ENCODE results near the gene TSC2. TPM values are rescaled to one million over a fixed set of nuclear protein-coding genes. Genes with fewer than 3 reads are reported as not detected.
"Not testable (repeated sequence)": the region's sequence is repeated elsewhere in the genome, so short reads cannot be mapped to it uniquely, and the experiment has no call there.

The TSC2 gene
- total RNA-seq, 1 donor from 2014 or later: 49.5 TPM

DNA sequence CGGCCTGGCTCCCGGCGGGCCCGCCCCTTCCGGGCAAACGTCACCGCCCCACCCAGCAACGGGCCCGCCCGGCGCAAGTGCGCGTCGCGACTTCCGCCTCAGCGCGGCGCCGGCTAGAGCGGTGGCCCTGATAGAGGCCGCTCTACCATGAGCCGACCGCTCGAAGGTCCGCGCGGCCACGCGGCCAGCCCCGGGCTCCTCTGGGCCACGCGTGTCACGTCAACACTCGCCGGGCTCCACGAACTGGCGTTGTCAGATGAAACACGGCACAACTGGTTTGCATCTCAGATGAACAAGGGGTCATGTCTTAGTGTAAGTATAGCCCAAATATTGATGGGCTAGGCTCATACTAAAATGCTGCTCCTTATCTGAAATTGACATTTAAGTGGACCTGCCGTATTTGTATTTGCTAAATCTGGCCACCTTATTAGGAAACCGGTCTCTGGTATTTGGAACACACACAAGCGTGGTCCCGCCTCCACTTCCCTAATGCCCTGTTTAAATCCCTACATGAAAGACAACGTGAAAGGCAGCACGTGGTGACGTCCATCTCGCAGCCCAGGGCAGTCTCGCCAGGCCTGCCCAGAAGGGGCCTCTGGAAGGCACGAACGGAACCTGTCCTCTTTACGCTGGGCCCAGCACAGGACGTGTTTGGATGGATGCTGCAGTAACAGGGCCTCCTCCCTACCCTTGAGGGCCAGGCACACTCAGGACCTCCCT lies 37.8 kb upstream of the TSC2 start, which contains the start of gene ZNF598:
Gene ZNF598, minus strand, starts transcription at position 31 of the 720 bp plus-strand sequence.
- peak; percentile 77 for ATAC-seq

DNA sequence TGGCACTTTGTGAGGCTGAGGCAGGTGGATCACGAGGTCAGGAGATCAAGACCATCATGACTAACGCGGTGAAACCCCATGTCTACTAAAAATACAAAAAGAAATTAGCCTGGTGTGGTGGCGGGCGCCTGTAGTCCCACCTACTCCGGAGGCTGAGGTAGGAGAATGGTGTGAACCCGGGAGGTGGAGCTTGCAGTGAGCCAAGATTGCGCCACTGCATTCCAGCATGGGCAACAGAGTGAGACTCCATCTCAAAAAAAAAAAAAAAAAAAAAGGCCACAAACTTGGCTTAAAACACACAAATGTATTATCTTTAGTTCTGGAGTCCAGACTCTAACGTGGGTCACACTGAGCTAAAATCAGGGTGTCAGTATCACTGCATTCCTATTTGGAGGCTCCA lies 36.1 kb upstream of the TSC2 start:
- ATAC-seq: not testable (repeated sequence)

DNA sequence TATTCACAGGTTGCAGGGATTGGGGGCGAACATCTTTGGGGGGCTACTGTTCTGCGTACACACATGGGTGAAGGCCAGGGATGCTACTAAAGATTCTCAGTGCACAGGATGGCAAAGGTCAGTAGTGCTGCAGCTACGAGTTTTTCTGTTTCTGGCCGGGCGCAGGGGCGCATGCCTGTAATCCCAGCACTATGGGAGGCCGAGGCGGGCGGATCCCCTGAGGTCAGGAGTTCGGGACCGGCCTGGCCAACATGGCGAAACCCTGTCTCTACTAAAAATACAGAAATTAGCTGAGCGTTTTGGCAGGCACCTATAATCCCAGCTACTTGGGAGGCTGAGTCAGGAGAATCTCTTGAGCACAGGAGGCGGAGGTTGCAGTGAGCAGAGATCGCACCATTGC lies 34.3 kb upstream of the TSC2 start:
- no peak for ATAC-seq

DNA sequence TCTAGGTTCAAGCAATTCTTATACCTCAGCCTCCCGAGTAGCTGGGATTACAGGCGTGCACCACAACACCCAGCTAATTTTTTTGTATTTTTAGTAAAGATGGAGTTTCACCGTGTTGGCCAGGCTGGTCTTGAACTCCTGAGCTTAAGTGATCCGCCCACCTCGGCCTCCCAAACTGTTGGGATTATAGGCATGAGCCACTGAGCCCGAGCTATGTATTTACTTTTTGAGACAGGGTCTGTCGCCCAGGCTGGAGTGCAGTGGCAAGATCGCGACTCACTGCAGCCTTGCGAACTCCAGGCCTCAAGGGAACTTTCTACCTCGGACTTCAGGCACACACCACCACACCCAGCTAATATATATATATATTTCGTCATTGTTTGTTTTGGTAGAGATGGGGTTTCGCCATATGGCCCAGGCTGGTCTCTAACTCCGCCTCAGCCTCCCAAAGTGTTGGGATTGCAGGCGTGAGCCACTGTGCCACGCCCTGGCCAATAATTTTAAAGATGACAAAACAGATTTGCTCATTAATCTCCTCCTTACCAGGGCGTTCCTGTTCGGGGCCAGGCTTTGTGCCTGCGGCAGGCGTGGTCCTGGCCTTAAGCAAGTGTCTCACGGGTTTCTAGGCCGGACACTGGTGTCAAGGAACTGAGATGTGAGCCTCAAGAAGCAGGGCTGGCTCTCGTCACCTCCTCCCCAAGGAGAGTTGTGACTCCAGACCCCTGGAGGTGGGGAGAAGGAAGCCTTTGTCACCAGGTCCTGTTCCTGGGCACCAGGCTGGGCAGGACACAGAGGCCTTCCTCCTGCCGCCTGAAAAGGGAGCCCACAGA lies 32.5 kb upstream of the TSC2 start:
- peak; percentile 90 for ATAC-seq

DNA sequence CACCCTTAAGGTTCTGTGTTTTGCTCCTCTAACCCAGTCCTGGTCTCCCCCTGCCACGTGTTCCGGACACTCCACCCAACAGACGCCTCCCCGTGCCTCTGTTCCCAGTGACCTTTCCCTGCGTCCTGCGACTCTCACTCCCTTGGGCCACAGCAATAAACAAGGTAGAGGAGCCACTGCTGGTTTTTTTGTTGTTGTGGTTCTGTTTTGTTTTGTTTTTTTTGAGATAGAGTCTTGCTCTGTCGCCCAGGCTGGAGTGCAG lies 31.9 kb upstream of the TSC2 start:
- no peak for ATAC-seq

DNA sequence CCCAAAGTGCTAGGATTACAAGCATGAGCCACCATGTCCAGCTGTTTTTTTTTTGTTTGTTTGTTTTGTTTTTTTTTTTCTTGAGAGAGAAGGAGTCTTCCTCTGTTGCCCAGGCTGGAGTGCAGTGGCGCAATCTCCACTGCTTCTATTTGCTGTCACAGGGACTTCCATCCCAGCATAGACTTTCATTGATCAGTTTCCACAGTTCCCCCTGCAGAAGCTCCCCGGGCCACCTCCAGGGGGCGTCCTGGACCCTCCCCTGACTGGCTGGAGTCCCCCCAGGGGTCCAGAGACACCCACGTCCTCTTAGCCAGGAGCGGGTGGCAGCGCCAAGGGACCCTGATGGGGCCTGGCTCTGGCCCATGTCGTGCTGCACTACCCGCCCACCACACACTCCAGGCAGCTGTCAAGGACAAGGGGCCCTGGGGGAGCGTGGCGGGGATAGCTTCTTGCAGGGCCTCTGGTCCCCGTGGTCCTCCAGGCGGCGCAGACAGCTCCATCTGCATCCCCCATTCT lies 31.3 kb upstream of the TSC2 start:
- no peak for ATAC-seq

DNA sequence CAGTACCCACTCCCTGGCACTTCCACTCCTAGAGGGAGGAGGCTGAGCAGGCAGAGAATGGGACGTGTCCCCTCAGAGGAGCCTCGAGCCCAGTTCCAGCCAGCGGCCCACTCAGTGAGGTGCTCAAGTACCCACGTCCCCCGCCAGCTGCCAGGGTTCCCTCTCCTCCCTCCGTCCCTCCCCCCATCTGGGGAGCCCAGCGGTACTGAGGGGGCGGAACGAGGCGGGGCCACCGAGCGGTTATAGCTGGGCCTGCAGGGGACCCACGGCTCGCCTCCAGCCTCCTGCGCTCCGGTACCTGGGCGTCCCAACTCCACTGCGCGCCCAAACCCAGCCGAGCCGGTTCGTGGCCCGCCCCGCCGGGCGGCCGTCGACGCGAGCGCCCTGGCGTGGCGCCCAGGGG lies 28.3 kb upstream of the TSC2 start, which contains the start of gene NPW:
Gene NPW, plus strand, starts transcription at position 268 of the 403 bp plus-strand sequence.
- ATAC-seq: no peak

DNA sequence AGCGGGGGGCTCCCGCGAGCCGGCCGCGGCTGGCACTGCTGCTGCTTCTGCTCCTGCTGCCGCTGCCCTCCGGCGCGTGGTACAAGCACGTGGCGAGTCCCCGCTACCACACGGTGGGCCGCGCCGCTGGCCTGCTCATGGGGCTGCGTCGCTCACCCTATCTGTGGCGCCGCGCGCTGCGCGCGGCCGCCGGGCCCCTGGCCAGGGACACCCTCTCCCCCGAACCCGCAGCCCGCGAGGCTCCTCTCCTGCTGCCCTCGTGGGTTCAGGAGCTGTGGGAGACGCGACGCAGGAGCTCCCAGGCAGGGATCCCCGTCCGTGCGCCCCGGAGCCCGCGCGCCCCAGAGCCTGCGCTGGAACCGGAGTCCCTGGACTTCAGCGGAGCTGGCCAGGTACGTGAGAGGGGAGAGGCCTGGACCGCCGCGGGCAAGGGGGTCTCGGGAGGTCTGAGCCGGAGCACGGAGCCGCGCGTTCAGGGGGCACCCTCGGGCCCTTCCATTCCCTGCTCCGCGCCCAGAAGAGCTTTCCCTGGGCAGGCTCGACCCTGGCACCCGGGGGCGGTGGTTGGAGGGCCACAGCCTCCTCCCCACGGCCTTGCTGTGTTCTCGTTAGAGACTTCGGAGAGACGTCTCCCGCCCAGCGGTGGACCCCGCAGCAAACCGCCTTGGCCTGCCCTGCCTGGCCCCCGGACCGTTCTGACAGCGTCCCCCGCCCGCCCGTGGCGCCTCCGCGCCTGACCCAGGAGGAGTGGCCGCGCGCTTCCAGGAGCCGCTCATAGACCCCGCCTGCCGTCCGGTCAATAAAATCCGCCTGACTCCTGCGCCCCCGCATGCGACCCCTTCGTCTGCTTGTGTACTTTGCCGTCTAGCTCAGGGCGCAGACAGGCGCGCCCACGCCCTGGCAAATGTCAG lies 27.6 kb upstream of the TSC2 start:
- no peak for ATAC-seq

DNA sequence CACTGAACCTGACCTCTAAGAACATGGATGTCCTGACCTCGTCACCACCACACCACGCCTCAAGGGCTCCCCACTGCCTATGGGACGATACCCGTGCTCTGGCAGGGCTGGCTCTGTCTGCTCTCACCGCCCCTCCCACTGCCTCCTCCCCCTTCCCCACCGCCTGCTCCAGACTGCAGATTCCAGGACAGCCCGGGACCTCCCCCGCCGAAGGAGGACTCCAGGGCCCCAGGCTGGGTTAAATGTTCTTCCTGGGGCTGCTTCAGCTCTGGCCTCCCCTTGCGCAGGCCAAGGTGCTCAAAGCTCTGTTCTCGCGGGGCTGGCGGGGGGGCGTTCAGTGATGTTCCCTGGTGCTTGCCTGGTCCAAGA lies 25.1 kb upstream of the TSC2 start:
- peak; percentile 37 for ATAC-seq

DNA sequence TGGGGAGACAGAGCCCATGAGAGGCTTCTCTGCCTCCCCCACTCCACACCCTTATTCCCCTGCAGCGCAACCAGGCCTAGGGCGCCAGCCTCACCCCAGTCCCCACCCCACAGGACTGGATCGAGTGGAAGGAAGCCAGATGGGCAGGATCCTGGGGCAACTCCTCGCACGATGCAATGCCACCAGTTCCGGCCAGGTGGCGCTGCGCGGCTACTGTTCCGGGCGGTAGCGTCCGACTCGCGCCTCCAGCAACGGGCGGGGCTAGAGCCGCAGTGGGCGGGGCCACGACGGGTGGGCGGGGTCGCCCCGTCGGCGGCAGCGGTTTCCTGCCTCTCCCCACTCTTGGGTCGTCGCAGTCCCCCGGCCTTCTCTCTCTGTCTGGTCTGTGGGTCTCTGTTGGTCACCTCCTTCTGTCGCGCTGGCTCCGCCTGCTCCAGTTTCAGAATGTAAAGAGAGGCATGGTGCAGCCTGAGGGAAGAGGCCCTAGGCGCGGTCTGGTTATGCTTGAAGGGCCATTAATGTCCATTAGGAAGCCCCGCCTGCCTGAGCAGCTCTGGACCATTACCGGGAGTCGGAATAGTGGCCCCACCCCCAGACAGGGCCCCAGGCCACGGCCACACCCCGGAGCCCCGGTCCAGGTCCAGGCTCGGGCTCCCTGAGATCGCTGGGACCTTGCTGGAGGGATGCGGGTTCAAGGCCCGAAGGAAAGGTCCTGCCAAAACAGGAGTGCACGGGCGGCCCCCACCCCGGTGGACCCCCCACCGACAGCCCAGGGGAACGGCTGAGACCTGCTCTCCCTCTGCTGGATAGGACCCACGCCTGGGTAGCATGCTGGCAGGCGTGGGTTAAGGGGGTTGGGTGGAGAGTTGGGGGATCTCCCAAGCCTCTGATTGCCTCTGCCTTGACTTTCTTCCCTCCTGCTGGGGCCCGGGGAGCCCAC lies 24.4 kb upstream of the TSC2 start:
- ATAC-seq: peak; percentile 87

DNA sequence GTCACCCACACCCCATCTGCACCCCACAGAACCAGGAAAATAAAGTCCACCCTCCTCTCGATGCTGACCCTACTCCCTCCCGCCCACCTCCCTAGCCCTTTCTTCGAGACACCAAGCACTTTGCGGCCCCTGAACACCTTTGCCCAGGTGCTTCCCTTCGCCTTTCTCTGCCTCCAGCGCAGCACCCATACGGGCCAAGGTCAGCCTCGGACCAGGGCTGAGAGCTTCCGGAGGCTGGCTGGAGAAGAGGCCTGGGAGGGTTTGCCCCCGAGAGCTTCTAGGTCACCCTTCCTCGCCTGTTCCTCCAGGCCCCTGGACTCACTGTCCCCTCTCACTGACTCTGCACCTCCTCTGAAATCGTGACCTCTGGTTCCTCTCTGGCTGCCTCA lies 23.8 kb upstream of the TSC2 start:
- ATAC-seq: no peak

DNA sequence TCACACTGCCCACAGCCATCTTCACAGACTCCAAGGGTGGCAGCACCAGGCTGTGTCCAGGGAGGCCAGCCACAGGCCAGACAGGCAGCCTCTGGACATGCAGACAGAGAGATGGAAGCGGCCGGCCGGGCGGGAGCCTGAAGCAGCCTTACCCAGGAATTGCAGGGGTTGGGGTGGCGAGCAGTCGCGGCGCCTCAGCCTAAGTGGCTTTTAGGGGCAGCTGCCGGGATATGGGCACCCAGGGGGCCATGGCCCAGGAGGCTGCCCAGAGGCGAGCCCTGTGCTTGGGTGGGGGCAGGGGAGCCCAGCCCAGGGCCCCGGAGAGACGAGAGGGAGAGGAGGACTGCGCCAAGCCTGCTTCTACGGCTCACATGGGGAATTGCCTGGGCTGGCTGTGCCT lies 22.5 kb upstream of the TSC2 start:
- no peak for ATAC-seq

DNA sequence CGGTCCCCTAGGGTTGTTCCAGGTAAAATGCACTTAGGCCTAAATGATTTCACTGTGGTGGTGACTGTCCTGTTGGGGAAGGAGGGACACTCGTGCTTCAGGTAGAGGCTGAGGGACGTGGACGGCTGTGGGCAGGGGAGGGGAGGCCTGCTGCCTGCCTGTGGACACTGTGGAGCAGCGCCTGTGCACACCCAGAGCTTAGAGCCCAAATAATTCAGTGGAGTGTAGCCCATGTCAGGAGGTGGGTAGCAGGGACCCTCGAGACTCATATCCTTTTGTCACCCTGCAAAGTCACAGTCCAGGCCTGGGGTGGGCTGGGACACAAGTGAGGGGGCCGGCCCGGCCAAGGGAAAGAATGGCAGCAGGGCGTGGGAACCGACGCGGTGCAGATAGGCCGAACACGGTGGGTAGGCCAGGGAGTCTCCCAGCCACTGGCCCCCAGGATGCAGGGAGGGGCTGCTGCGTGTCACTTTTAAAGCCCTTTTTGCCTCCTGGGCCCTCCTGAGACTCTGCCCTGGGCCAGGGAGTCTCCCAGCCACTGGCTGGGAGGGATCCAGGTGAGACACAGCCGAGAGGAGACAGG lies 21.8 kb upstream of the TSC2 start:
- ATAC-seq: no peak

DNA sequence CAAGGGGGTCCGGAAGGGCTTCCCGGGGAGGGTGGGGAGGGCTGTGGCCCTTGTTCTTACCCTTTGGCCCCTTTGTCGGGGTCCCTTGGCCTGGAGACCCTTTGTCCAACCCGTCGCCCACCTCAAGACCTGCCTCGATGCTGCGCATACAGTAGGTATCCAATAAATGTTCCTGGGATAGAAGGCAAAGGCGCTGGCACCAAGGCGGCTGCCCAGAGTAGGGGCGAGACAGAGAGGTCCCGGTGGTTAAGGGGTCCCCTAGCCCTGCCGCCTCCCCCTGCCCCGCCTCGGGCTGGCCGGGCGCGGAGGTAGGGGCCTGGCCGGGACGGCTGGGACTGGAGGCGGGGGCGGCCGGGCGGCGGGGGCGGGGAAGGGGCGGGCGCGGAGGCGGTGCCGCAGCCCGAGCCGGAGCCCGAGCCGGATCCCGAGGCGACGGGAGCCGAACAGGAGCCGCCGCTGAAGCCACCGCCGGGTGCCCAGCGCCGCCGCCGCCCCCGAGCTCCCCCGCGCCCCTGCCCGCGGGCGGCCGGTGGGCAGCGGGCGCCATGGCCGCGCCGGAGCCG lies 21.2 kb upstream of the TSC2 start, which contains the start of gene NHERF2:
Gene NHERF2, plus strand, starts transcription at position 442 of the 563 bp plus-strand sequence. Its CDS starts 104 bp downstream, at position 546.
- ATAC-seq: no peak

DNA sequence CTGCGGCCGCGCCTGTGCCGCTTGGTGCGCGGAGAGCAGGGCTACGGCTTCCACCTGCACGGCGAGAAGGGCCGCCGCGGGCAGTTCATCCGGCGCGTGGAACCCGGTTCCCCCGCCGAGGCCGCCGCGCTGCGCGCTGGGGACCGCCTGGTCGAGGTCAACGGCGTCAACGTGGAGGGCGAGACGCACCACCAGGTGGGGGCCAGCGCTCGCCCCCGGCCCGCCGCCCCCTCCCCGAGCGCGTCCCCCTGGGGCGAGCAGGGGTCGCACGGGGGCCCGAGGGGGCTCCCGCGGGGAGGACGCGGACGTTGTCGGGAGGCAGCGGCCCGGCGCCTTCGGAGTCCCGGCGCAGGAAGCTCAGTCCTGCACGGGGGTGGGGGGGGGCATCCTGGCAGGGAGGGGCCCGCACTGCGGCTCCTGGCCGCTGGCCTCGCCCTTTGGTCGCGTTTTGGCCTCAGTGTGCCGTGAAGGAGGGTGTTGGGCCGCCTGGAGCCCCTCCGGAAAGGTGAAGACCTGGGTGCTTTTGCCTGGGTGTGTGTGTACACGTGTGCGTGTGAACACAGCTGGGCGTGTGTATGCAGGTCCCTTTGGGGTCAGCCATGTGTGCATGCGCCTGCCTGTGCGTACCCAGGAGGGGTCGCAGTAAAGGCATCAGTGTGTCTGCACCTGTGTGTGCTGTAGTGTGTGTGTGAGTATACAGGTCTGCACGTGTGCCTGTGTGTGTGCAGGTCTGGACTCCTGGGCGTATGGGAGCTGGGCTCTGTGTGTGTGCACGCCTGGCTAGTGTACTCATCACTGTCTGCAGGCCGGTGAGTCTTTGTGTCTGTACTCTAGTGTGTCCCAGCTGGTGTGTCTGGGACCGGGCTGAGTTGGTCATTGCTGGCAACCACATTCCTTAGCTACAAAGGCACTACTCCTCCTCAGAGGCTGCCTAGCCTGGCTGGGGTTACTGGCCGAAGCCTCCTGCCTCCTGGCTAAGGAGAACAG lies 20.5 kb upstream of the TSC2 start:
- ATAC-seq: peak; percentile 6

DNA sequence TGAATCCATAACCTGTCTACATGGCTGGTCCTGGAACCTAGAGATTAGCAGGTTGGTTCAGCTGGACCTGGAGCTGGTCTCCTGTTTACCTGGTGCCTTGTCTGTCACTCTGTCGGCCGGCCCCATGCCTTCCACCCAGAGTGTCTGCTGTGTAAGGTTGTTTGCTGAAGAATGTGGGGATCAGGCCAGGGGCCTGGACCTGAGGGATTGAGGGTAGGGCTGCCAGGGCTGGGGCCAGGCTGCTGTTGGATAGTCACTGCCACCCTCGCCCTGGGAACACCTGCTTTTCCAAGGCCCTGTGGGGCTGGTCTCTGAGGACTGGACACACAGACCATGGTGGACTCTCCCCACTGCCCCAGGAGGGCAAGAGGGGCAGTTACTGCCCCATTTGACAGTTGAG lies 19.6 kb upstream of the TSC2 start:
- ATAC-seq: no peak

DNA sequence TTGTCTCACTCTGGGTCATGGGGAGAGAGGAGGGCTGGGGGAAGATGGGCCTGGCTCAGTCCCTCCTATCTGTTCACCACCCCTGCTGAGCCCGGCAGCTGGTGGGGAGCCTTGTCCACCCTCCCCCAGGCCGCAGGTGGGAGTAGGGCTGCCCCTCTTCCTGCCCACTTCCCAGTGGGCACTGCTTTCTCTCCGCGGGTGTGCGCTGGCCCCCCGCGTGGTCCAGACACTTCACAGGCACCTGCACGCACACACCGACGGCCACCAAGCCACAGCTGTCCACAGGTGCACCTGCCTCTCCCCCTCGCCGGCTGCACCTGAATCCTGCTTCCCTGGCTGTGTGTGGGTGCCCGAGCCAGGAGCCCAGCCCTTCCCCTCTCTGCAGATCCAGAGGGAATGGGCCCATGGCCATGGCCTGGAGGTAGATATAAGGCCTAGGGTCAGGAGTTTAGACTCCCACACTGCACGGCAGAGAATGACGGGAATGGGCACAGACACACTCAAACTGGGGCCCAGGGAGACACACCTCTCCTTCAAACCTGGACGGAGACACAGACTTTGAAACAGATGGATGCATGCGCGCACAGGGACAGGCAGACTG lies 19.1 kb upstream of the TSC2 start:
- no peak for ATAC-seq

DNA sequence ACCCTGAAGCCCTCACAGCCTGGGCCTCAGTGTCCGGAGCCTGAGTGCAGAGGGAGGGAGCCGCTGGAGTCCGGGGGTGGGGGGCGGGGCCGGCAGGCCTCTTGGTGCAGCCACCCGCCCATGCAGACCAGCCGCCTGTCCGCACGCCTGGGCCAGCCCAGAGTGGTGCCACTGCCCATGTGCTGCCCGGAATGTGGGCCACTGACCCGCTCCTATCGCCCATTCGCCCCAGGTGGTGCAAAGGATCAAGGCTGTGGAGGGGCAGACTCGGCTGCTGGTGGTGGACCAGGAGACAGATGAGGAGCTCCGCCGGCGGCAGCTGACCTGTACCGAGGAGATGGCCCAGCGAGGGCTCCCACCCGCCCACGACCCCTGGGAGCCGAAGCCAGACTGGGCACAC lies 18.4 kb upstream of the TSC2 start:
- ATAC-seq: no peak

DNA sequence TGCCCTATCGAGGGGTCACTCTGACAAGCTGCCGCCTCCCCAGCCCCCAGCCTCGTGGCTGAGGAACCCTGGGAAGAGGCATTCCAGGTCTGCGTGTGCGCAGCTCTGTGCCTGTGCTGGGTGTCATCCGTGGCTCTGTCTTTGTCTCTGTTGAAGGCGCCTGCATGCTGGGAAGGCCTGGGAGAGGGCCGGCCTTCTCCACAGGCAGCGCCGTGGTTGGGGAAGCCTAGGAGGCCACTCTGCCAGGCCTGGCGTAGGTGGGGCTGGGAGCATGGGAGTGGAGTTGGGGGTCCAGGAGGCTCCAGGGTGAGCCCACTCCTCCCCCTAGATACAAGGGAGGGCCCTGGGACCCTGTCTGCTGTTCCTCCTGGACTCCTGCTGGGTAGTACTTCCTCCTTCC lies 17.7 kb upstream of the TSC2 start:
- ATAC-seq: no peak

Measured in esophagus mucosa (tissue), 1 donor.